ENCODE data around the gene P2RX7. TPM values are rescaled to one million over a fixed set of nuclear protein-coding genes. Genes with fewer than 3 reads are reported as not detected.

The P2RX7 gene
- polyA plus RNA-seq, 1 donor from 2014 or later, result not detected

DNA sequence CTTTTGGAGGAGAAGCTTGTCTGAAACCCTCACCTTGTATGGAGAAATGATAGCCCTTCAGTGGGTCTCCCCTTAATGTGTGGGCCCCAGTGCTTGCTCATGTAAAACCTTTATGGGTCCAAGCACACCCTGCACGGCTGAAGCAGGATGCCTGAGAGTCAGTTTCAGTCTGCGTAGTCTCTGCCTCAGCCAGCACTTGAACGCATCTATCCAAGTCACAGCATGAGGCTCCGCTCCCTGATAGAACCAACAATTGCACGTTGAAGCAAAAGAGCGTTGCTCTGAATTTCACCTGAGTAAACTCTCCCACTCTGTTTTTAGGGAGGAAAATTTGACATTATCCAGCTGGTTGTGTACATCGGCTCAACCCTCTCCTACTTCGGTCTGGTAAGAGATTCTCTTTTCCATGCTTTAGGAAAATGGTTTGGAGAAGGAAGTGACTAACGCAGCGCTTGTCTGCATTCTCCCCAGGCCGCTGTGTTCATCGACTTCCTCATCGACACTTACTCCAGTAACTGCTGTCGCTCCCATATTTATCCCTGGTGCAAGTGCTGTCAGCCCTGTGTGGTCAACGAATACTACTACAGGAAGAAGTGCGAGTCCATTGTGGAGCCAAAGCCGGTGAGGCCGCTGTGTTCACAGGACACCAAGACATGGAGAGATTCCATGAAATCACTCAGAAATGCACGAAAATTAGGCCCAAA, 44.3 kb downstream of the P2RX7 start:
- no peaks in the 10 kb centered on the region for H3K79me2 ChIP-seq (replicated peaks; ENCODE audit: insufficient read depth, low read length)
- TF ChIP-seq MXI1 (conservative IDR thresholded peaks at IDR 0.05; ENCODE audit: poor library complexity, severe bottlenecking), result no peak
- no peak for TF ChIP-seq REST (IDR thresholded peaks at IDR 0.05; ENCODE audit: borderline replicate concordance)
- TF ChIP-seq POLR2AphosphoS5 (IDR thresholded peaks at IDR 0.05), result no peak
- no peak for TF ChIP-seq RAD21 (conservative IDR thresholded peaks at IDR 0.05)
- TF ChIP-seq TAF1 (IDR thresholded peaks at IDR 0.05; ENCODE audit: low read depth), result no peak
- TF ChIP-seq CTCF (IDR thresholded peaks at IDR 0.05; ENCODE audit: poor library complexity, severe bottlenecking), result no peak
- TF ChIP-seq EZH2 (IDR thresholded peaks at IDR 0.05; ENCODE audit: borderline replicate concordance, insufficient read depth, low read length, poor library complexity, severe bottlenecking), result no peak
- TF ChIP-seq SMC3 (conservative IDR thresholded peaks at IDR 0.05; ENCODE audit: poor library complexity), result no peak
- no peak for TF ChIP-seq EP300 (conservative IDR thresholded peaks at IDR 0.05; ENCODE audit: poor library complexity, severe bottlenecking)
- no peak overlapping the region for H3K4me3 ChIP-seq (ENCODE audit: low read length)
- no peak overlapping the region for H3K4me2 ChIP-seq (ENCODE audit: low read length)
- no peaks in the 10 kb centered on the region for H3K9me2 ChIP-seq (ENCODE audit: insufficient read depth, low read length)
- no peak overlapping the region for H3K9ac ChIP-seq (ENCODE audit: low read length)
- H4K20me1 ChIP-seq (ENCODE audit: insufficient read depth), result no peaks in the 10 kb centered on the region
- H3K27ac ChIP-seq (ENCODE audit: low read length), result no peak overlapping the region
- no peaks in the 10 kb centered on the region for H3K27me3 ChIP-seq (ENCODE audit: insufficient read depth, low read depth, low read length)
- no peaks in the 10 kb centered on the region for H3F3A ChIP-seq (ENCODE audit: insufficient read depth, low read length, poor library complexity, severe bottlenecking)
- no peaks in the 10 kb centered on the region for H3K9me3 ChIP-seq (ENCODE audit: low read length)
- no peaks in the 10 kb centered on the region for H3K36me3 ChIP-seq (ENCODE audit: insufficient read depth, low read length)
- no peak overlapping the region for H2AFZ ChIP-seq (ENCODE audit: low read depth, low read length)

- H3K9me2 ChIP-seq (ENCODE audit: insufficient read depth, low read length), result no peaks in the 10 kb centered on the region
- H3K79me2 ChIP-seq (replicated peaks; ENCODE audit: insufficient read depth, low read length), result no peaks in the 10 kb centered on the region
- no peak overlapping the region for H3K27ac ChIP-seq (ENCODE audit: low read length)
- TF ChIP-seq CTCF (IDR thresholded peaks at IDR 0.05; ENCODE audit: poor library complexity, severe bottlenecking) (no peak), EZH2 (IDR thresholded peaks at IDR 0.05; ENCODE audit: borderline replicate concordance, insufficient read depth, low read length, poor library complexity, severe bottlenecking) (no peak), SMC3 (conservative IDR thresholded peaks at IDR 0.05; ENCODE audit: poor library complexity) (no peak), POLR2AphosphoS5 (IDR thresholded peaks at IDR 0.05) (no peak), REST (IDR thresholded peaks at IDR 0.05; ENCODE audit: borderline replicate concordance) (no peak), EP300 (conservative IDR thresholded peaks at IDR 0.05; ENCODE audit: poor library complexity, severe bottlenecking) (no peak), TAF1 (IDR thresholded peaks at IDR 0.05; ENCODE audit: low read depth) (no peak), RAD21 (conservative IDR thresholded peaks at IDR 0.05) (no peak), MXI1 (conservative IDR thresholded peaks at IDR 0.05; ENCODE audit: poor library complexity, severe bottlenecking) (no peak)
- H3F3A ChIP-seq (ENCODE audit: insufficient read depth, low read length, poor library complexity, severe bottlenecking), result no peaks in the 10 kb centered on the region
- H3K27me3 ChIP-seq (ENCODE audit: insufficient read depth, low read depth, low read length), result no peaks in the 10 kb centered on the region
- no peak overlapping the region for H3K4me2 ChIP-seq (ENCODE audit: low read length)
- H3K4me3 ChIP-seq (ENCODE audit: low read length), result no peak overlapping the region
- H3K36me3 ChIP-seq (ENCODE audit: insufficient read depth, low read length), result no peaks in the 10 kb centered on the region
- no peaks in the 10 kb centered on the region for H4K20me1 ChIP-seq (ENCODE audit: insufficient read depth)
- H2AFZ ChIP-seq (ENCODE audit: low read depth, low read length), result no peak overlapping the region
- no peak overlapping the region for H3K9ac ChIP-seq (ENCODE audit: low read length)
- no peaks in the 10 kb centered on the region for H3K9me3 ChIP-seq (ENCODE audit: low read length)
Measured at GRCh38 chr12:121181181-121181580, 48.5 kb downstream of the P2RX7 start.
